Neural cell (in vitro differentiated cells): ENCODE data around the gene CFB. TPM values are rescaled to one million over a fixed set of nuclear protein-coding genes. Genes with fewer than 3 reads are reported as not detected.
A peak's percentile ranks its signal among the peaks of the same experiment; 100 is the strongest.

Experiments
- H2AFZ ChIP-seq: fragments of 200-600, 300-800 bp; sonication (generic), shearing (Covaris generic); 2 replicates; pipeline ENCODE4 v1.6.0; 2014; ENCODE audit warnings: low read depth, mild to moderate bottlenecking, antibody characterized with exemption, low read length, moderate library complexity
- H3F3A ChIP-seq: fragments of 200-600 bp; shearing (Covaris generic); 2 replicates; pipeline ENCODE4 v1.6.1; 2016; ENCODE audit warnings: mild to moderate bottlenecking, moderate library complexity, mixed read lengths, antibody characterized with exemption, low read length; ENCODE audit not compliant: insufficient read depth, poor library complexity, severe bottlenecking
- H3K27ac ChIP-seq: fragments of 200-600, 300-800 bp; sonication (generic), shearing (Covaris generic); 2 replicates; pipeline ENCODE4 v1.5.1; 2014; ENCODE audit warnings: mild to moderate bottlenecking, low read length, moderate library complexity
- H3K27me3 ChIP-seq: fragments of 300-800, 200-600 bp; sonication (generic), shearing (Covaris generic); 2 replicates; pipeline ENCODE4 v1.6.0; 2014; ENCODE audit warnings: mild to moderate bottlenecking, low read depth, low read length, moderate library complexity; ENCODE audit not compliant: insufficient read depth
- H3K36me3 ChIP-seq: fragments of 300-800, 200-600 bp; sonication (generic), shearing (Covaris generic); 2 replicates; pipeline ENCODE4 v1.5.1; 2014; ENCODE audit warnings: mild to moderate bottlenecking, antibody characterized with exemption, low read length, moderate library complexity; ENCODE audit not compliant: insufficient read depth
- H3K4me2 ChIP-seq: fragments of 300-800, 200-600 bp; sonication (generic), shearing (Covaris generic); 2 replicates; pipeline ENCODE4 v1.6.0; 2014; ENCODE audit warnings: mild to moderate bottlenecking, low read length
- H3K4me3 ChIP-seq: fragments of 300-800, 200-600 bp; sonication (generic), shearing (Covaris generic); 2 replicates; pipeline ENCODE4 v1.5.1; 2014; ENCODE audit warnings: mild to moderate bottlenecking, low read length, moderate library complexity
- H3K79me2 ChIP-seq: fragments of 200-600 bp; shearing (Covaris generic); replicated peaks from 2 replicates; pipeline ENCODE4 v1.6.0; 2014; ENCODE audit warnings: mild to moderate bottlenecking, low read length, moderate library complexity; ENCODE audit not compliant: insufficient read depth
- H3K9ac ChIP-seq: fragments of 300-800, 200-600 bp; sonication (generic), shearing (Covaris generic); 2 replicates; pipeline ENCODE4 v1.6.1; 2016; ENCODE audit warnings: mild to moderate bottlenecking, low read length, mixed read lengths
- H3K9me2 ChIP-seq: fragments of 200-600 bp; shearing (Covaris generic); 2 replicates; pipeline ENCODE4 v1.6.1; 2016; ENCODE audit warnings: mild to moderate bottlenecking, low read length, mixed read lengths; ENCODE audit not compliant: insufficient read depth
- H3K9me3 ChIP-seq: fragments of 200-600, 300-800 bp; sonication (generic), shearing (Covaris generic); 2 replicates; pipeline ENCODE4 v1.6.1; 2016; ENCODE audit warnings: mild to moderate bottlenecking, mixed run types, low read length, moderate library complexity, mixed read lengths
- H4K20me1 ChIP-seq: fragments of 200-600 bp; shearing (Covaris generic); 2 replicates; pipeline ENCODE4 v1.6.1; 2016; ENCODE audit warnings: mild to moderate bottlenecking, mixed run types; ENCODE audit not compliant: insufficient read depth
- CTCF ChIP-seq: fragments of 450-650 bp; IDR thresholded peaks from 2 replicates; pipeline ENCODE4 v1.5.1; 2014; ENCODE audit warnings: antibody characterized with exemption, mild to moderate bottlenecking, moderate library complexity; ENCODE audit not compliant: poor library complexity, severe bottlenecking
- EP300 ChIP-seq: fragments of 450-650 bp; conservative IDR thresholded peaks from 2 replicates; pipeline ENCODE4 v1.6.1; 2014; ENCODE audit warnings: antibody characterized with exemption, mild to moderate bottlenecking, moderate library complexity; ENCODE audit not compliant: poor library complexity, severe bottlenecking
- EZH2 ChIP-seq: fragments of 200-600, 300-800 bp; shearing (Covaris generic), sonication (generic); IDR thresholded peaks from 2 replicates; pipeline ENCODE4 v1.6.1; 2014; ENCODE audit warnings: antibody characterized with exemption, low read length, borderline replicate concordance, mild to moderate bottlenecking; ENCODE audit not compliant: insufficient read depth, poor library complexity, severe bottlenecking
- MXI1 ChIP-seq: fragments of 450-650 bp; conservative IDR thresholded peaks from 2 replicates; pipeline ENCODE4 v1.6.1; 2014; ENCODE audit warnings: antibody characterized with exemption, mild to moderate bottlenecking; ENCODE audit not compliant: poor library complexity, severe bottlenecking
- POLR2AphosphoS5 ChIP-seq: IDR thresholded peaks from 2 replicates; pipeline ENCODE4 v1.6.1; 2012
- RAD21 ChIP-seq: fragments of 450-650 bp; conservative IDR thresholded peaks from 2 replicates; pipeline ENCODE4 v1.6.1; 2014; ENCODE audit warnings: antibody characterized with exemption, mild to moderate bottlenecking, moderate library complexity
- SMC3 ChIP-seq: fragments of 450-650 bp; conservative IDR thresholded peaks from 2 replicates; pipeline ENCODE4 v1.6.1; 2014; ENCODE audit warnings: antibody characterized with exemption, mild to moderate bottlenecking, moderate library complexity; ENCODE audit not compliant: poor library complexity
- TAF1 ChIP-seq: IDR thresholded peaks from 2 replicates; pipeline ENCODE4 v1.6.1; 2012; ENCODE audit warnings: low read depth
- polyA plus RNA-seq: library from polyadenylated mRNA; depleted of rRNA; stranded (reverse); fragments of >200 nt; gene quantifications from 2 replicates; pipeline ENCODE4 v1.2.3, GENCODE V29; 2014
- TF ChIP-seq, protein P1 (sequence below): IDR thresholded peaks from 2 replicates; pipeline ENCODE4 v1.6.1; 2012; ENCODE audit warnings: borderline replicate concordance

CFB gene
- polyA plus RNA-seq, 1 donor from 2014 or later: 0.97 TPM

- TF ChIP-seq MXI1: no peak
- TF ChIP-seq TAF1: no peak
- TF ChIP-seq, protein P1, sequence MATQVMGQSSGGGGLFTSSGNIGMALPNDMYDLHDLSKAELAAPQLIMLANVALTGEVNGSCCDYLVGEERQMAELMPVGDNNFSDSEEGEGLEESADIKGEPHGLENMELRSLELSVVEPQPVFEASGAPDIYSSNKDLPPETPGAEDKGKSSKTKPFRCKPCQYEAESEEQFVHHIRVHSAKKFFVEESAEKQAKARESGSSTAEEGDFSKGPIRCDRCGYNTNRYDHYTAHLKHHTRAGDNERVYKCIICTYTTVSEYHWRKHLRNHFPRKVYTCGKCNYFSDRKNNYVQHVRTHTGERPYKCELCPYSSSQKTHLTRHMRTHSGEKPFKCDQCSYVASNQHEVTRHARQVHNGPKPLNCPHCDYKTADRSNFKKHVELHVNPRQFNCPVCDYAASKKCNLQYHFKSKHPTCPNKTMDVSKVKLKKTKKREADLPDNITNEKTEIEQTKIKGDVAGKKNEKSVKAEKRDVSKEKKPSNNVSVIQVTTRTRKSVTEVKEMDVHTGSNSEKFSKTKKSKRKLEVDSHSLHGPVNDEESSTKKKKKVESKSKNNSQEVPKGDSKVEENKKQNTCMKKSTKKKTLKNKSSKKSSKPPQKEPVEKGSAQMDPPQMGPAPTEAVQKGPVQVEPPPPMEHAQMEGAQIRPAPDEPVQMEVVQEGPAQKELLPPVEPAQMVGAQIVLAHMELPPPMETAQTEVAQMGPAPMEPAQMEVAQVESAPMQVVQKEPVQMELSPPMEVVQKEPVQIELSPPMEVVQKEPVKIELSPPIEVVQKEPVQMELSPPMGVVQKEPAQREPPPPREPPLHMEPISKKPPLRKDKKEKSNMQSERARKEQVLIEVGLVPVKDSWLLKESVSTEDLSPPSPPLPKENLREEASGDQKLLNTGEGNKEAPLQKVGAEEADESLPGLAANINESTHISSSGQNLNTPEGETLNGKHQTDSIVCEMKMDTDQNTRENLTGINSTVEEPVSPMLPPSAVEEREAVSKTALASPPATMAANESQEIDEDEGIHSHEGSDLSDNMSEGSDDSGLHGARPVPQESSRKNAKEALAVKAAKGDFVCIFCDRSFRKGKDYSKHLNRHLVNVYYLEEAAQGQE: no peak
- TF ChIP-seq POLR2AphosphoS5: no peak
- no peak for TF ChIP-seq RAD21
- TF ChIP-seq EZH2: no peak
- no peak for TF ChIP-seq CTCF
- no peak for TF ChIP-seq EP300
- no peak for TF ChIP-seq SMC3
- Histone ChIP-seq H3F3A (no peaks in the 10 kb centered on the region), H3K4me3 (peak overlapping the region; percentile 95)
Observed at GRCh38 chr6:31971279-31971992, 25.5 kb downstream of the CFB start.

DNA sequence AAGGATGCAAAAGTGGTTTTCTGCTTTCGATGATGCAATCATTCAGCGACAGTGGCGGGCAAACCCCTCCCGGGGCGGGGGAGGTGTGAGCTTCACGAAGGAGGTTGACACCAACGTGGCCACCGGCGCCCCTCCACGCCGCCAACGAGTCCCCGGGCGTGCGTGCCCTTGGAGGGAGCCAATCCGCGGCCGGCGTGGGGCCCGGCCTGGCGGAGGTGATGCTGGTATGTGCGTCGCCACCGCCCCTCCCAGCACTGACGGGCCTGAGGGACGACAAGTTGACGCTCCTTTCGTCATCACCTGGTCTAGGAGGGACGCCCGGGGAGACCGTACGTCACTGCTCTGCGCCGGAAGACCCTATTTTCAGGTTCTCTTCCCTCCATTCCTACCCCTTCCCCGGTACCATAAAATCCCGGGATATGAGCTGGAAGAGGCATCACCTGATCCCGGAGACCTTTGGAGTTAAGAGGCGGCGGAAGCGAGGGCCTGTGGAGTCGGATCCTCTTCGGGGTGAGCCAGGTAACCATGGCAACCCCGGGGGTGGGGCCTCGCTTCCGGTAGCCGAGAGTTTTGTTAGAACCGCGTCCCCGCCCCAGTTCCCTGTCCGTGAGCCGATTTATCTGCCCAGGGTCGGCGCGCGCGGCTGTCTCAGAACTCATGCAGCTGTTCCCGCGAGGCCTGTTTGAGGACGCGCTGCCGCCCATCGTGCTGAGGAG is 26.3 kb downstream of the CFB start, which contains the start of gene DXO:
Gene DXO, minus strand, starts transcription at position 146 of the 716 bp plus-strand sequence. CDS start 463 bp downstream, outside the sequence.
- H4K20me1 ChIP-seq: no peaks in the 10 kb centered on the region
- no peaks in the 10 kb centered on the region for H3K9me3 ChIP-seq
- peak within 1 kb of the TSS; percentile 95 for H3K4me3 ChIP-seq
- peak within 1 kb of the TSS; percentile 93 for H3K9ac ChIP-seq
- peak; percentile 89 for TF ChIP-seq EP300
- peak; percentile 95 for TF ChIP-seq MXI1
- TF ChIP-seq SMC3: peak; percentile 36
- TF ChIP-seq EZH2: no peak
- TF ChIP-seq TAF1: no peak
- peak; percentile 66 for TF ChIP-seq POLR2AphosphoS5
- TF ChIP-seq, protein P1: peak; percentile 63
- peak; percentile 39 for TF ChIP-seq RAD21
- TF ChIP-seq CTCF: no peak
- H3K27ac ChIP-seq: peak within 1 kb of the TSS; percentile 98
- H3K79me2 ChIP-seq: peaks cover 22% of the 10 kb centered on the region
- no peaks in the 10 kb centered on the region for H3F3A ChIP-seq
- no peaks in the 10 kb centered on the region for H3K9me2 ChIP-seq
- H2AFZ ChIP-seq: peak within 1 kb of the TSS; percentile 81
- H3K4me2 ChIP-seq: peak within 1 kb of the TSS; percentile 85
- no peaks in the 10 kb centered on the region for H3K36me3 ChIP-seq
- no peaks in the 10 kb centered on the region for H3K27me3 ChIP-seq

More at GRCh38 chr6:31971279-31971992, 25.5 kb downstream of the CFB start:
- H3K9me2 ChIP-seq: no peaks in the 10 kb centered on the region
- H3K9me3 ChIP-seq: no peaks in the 10 kb centered on the region
- H3K27me3 ChIP-seq: no peaks in the 10 kb centered on the region
- H3K4me2 ChIP-seq: peak overlapping the region; percentile 49
- peak overlapping the region; percentile 98 for H3K27ac ChIP-seq
- H3K36me3 ChIP-seq: no peaks in the 10 kb centered on the region
- peak overlapping the region; percentile 93 for H3K9ac ChIP-seq
- H3K79me2 ChIP-seq: peaks cover 22% of the 10 kb centered on the region
- no peaks in the 10 kb centered on the region for H4K20me1 ChIP-seq
- peak overlapping the region; percentile 81 for H2AFZ ChIP-seq
